ENCODE data around the gene USP21. TPM values are rescaled to one million over a fixed set of nuclear protein-coding genes. Genes with fewer than 3 reads are reported as not detected.

The USP21 gene
- total and polyA plus RNA-seq, 2 of the 13 experiments (the other 11 are each of a cell fraction or from before 2014, with no cell fraction given): 10.1 to 33.1 TPM

- TF ChIP-seq NFE2L2 (IDR thresholded peaks at IDR 0.05; ENCODE audit: low read length): no peak
- peak; percentile 39; the same call in 1 of the 2 replicates for TF ChIP-seq SOX5 (CRISPR knock-in tag; IDR thresholded peaks at IDR 0.05; ENCODE audit: borderline replicate concordance)
- peak; percentile 97 for TF ChIP-seq MXD4 (CRISPR knock-in tag; IDR thresholded peaks at IDR 0.05)
- TF ChIP-seq CBX2 (IDR thresholded peaks at IDR 0.05; ENCODE audit: low read depth, low read length): no peak
- TF ChIP-seq CBX2 (CRISPR knock-in tag; IDR thresholded peaks at IDR 0.05; ENCODE audit: low read depth): no peak
- no peak for TF ChIP-seq HOXA9 (CRISPR knock-in tag; IDR thresholded peaks at IDR 0.05; ENCODE audit: borderline replicate concordance)
- TF ChIP-seq TOE1 (CRISPR knock-in tag; IDR thresholded peaks at IDR 0.05): no peak; the same call in 1 of the 2 replicates
- no peak; the same call in 1 of the 2 replicates for TF ChIP-seq HIVEP1 (CRISPR knock-in tag; IDR thresholded peaks at IDR 0.05)
- peak; percentile 95 for TF ChIP-seq ZHX1 (CRISPR knock-in tag; IDR thresholded peaks at IDR 0.05; ENCODE audit: low read depth)
- TF ChIP-seq ARHGAP35 (CRISPR knock-in tag; IDR thresholded peaks at IDR 0.05; ENCODE audit: borderline replicate concordance): no peak; the same call in 1 of the 2 replicates
- peak; percentile 78 for TF ChIP-seq GATAD1 (CRISPR knock-in tag; IDR thresholded peaks at IDR 0.05)
- no peak for TF ChIP-seq ZNF770 (CRISPR knock-in tag; IDR thresholded peaks at IDR 0.05)
- no peak for TF ChIP-seq ZNF629 (CRISPR knock-in tag; conservative IDR thresholded peaks at IDR 0.05)
- 0 out of 2 replicates have a peak, but pooled peaks have one; percentile 31 for TF ChIP-seq HOMEZ (CRISPR knock-in tag; IDR thresholded peaks at IDR 0.05; ENCODE audit: low read depth)
- no peak for TF ChIP-seq ZNF788 (CRISPR knock-in tag; IDR thresholded peaks at IDR 0.05; ENCODE audit: borderline replicate concordance)
- peak; percentile 74; the same call in 1 of the 2 replicates for TF ChIP-seq ZNF772 (CRISPR knock-in tag; IDR thresholded peaks at IDR 0.05)
- no peak for TF ChIP-seq HIC2 (CRISPR knock-in tag; IDR thresholded peaks at IDR 0.05; ENCODE audit: low read depth)
- TF ChIP-seq FUBP1 (CRISPR knock-in tag; IDR thresholded peaks at IDR 0.05; ENCODE audit: borderline replicate concordance): no peak
- no peak for TF ChIP-seq CCDC6 (CRISPR knock-in tag; IDR thresholded peaks at IDR 0.05)
Measured at GRCh38 chr1:161177112-161177935, 18.0 kb downstream of the USP21 start, which contains the start of gene B4GALT3 (continued).
